Nephron (organoid): ENCODE results near the gene VWF.
"Not testable (repeated sequence)": the region's sequence is repeated elsewhere in the genome, so short reads cannot be mapped to it uniquely, and the experiment has no call there.

Experiments used
- H3K27ac Mint-ChIP-seq, 3 experiments: 2 replicates each; pipeline ENCODE4 v1.8.0; 2020; ENCODE audit warnings: mixed read lengths in 3 of 3, mild to moderate bottlenecking in 2 of 3, moderate library complexity in 1 of 3
- H3K27me3 Mint-ChIP-seq: 2 replicates; pipeline ENCODE4 v1.8.0; 2021; ENCODE audit warnings: low read depth, mild to moderate bottlenecking, moderate library complexity, mixed read lengths
- H3K36me3 Mint-ChIP-seq: 2 replicates; pipeline ENCODE4 v1.8.0; 2020; ENCODE audit warnings: low read depth, mixed read lengths
- H3K4me1 Mint-ChIP-seq: 2 replicates; pipeline ENCODE4 v1.8.0; 2020; ENCODE audit warnings: mixed read lengths
- H3K4me3 Mint-ChIP-seq, 3 experiments: 2 replicates each; pipeline ENCODE4 v1.8.0; 2020; ENCODE audit warnings: mild to moderate bottlenecking in 3 of 3, mixed read lengths in 3 of 3, moderate library complexity in 2 of 3
- H3K9me3 Mint-ChIP-seq: 2 replicates; pipeline ENCODE4 v1.8.0; 2020; ENCODE audit warnings: mixed read lengths
- TF ChIP-seq, protein P1 (sequence below), 3 experiments: fragments of 200-600 bp; sonication (generic); IDR thresholded peaks; one replicate each; pipeline ENCODE4 v1.5.0; 2021; ENCODE audit warnings: antibody characterized with exemption in 3 of 3; ENCODE audit not compliant: unreplicated experiment in 3 of 3

Gene VWF

DNA sequence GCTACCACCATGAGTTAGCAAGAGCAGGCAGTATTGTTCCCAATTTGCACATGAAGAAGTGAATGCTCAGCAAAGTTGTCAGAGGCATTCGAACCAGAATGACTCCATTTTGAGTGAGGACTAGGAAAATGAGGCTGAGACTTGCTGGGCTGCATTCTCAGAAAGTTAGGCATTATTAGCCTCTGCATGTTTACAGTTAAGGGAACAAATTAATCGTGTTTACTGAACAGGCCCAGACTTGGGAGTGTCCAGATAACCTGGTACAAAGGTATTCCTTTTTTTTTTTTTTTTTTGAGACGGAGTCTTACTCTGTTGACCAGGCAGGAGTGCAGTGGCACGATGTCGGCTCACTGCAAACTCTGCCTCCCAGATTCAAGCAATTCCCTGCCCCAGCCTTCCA lies 22.5 kb upstream of the VWF start:
- no peak overlapping the region for H3K4me3 Mint-ChIP-seq
- peaks cover 14% of the 10 kb centered on the region for H3K27me3 Mint-ChIP-seq
- peaks cover 2% of the 10 kb centered on the region for H3K9me3 Mint-ChIP-seq
- H3K4me1 Mint-ChIP-seq = peaks cover 4% of the 10 kb centered on the region
- H3K36me3 Mint-ChIP-seq = no peaks in the 10 kb centered on the region
- TF ChIP-seq, protein P1, sequence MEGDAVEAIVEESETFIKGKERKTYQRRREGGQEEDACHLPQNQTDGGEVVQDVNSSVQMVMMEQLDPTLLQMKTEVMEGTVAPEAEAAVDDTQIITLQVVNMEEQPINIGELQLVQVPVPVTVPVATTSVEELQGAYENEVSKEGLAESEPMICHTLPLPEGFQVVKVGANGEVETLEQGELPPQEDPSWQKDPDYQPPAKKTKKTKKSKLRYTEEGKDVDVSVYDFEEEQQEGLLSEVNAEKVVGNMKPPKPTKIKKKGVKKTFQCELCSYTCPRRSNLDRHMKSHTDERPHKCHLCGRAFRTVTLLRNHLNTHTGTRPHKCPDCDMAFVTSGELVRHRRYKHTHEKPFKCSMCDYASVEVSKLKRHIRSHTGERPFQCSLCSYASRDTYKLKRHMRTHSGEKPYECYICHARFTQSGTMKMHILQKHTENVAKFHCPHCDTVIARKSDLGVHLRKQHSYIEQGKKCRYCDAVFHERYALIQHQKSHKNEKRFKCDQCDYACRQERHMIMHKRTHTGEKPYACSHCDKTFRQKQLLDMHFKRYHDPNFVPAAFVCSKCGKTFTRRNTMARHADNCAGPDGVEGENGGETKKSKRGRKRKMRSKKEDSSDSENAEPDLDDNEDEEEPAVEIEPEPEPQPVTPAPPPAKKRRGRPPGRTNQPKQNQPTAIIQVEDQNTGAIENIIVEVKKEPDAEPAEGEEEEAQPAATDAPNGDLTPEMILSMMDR (IDR thresholded peaks at IDR 0.05; ENCODE audit: unreplicated experiment in 3 of 3) = no peak
- H3K27ac Mint-ChIP-seq = no peak overlapping the region

DNA sequence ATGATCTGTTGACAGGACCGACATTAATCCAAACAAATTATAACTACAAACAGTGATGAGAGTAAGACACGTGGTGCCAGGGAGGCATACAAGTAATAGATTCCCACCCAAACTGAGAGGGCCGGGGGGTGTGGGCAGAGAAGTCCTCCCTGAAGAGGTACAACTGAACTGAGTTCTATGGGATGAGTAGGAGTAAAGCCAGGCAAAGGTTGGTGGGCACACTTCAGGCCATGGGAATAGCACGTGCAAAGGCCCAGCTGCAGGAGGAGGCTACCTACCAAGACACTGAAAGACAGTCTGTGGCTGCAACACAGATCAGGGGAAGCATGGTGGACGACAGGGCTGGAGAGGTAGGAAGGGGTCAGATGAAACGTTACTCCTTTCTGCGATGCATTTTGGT lies 22.0 kb upstream of the VWF start:
- peaks cover 7% of the 10 kb centered on the region for H3K4me1 Mint-ChIP-seq
- peaks cover 14% of the 10 kb centered on the region for H3K27me3 Mint-ChIP-seq
- H3K36me3 Mint-ChIP-seq = no peaks in the 10 kb centered on the region
- peaks cover 2% of the 10 kb centered on the region for H3K9me3 Mint-ChIP-seq
- H3K4me3 Mint-ChIP-seq = no peak overlapping the region
- H3K27ac Mint-ChIP-seq = no peak overlapping the region
- TF ChIP-seq, protein P1 (IDR thresholded peaks at IDR 0.05; ENCODE audit: unreplicated experiment in 3 of 3) = no peak

DNA sequence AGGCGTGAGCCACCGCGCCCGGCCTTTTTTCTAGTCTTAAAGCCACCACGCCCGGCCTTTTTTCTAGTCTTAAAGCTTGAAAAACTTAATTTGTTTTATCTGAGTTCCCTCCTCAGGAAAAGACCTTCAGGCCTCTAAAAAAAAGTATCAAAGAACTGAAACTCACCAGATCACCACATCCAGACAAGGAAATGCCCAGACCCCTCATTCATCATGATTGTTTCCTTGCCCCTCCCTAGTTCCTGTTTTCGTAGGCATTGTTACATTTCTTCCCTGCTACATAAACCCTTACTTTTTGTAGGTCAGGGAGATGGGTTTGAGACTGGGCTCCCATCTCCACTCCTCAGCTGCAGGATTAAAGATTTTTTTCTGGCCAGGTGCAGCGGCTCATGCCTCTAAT lies 21.1 kb upstream of the VWF start:
- no peak overlapping the region for H3K4me3 Mint-ChIP-seq

DNA sequence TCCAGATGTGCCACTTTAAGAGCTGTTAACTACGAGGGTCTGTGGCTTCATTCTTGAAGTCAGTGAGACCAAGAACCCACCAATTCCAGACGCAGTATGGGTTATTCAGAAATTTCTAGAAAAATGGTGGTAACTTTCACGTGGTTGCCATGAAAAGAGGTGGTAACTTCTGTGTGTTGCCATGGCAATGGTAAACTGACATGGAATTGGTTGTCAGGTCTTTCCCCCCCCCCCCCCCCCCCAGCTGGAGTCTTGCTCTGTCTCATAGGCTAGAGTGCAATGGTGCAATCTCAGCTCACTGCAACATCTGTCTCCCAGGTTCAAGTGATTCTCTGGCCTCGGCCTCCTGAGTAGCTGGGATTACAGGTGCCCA lies 18.8 kb upstream of the VWF start:
- TF ChIP-seq, protein P1 (IDR thresholded peaks at IDR 0.05; ENCODE audit: unreplicated experiment in 3 of 3) = no peak
- peaks cover 25% of the 10 kb centered on the region for H3K4me1 Mint-ChIP-seq
- H3K9me3 Mint-ChIP-seq = peaks cover 5% of the 10 kb centered on the region
- H3K27me3 Mint-ChIP-seq = peaks cover 14% of the 10 kb centered on the region
- H3K27ac Mint-ChIP-seq = peak overlapping the region in 1 of 3 experiments; percentile 3
- no peak overlapping the region for H3K4me3 Mint-ChIP-seq
- no peaks in the 10 kb centered on the region for H3K36me3 Mint-ChIP-seq

More for the DNA sequence above, 21.1 kb upstream of the VWF start:
- Mint-ChIP-seq H3K4me1 (peaks cover 16% of the 10 kb centered on the region), H3K36me3 (no peaks in the 10 kb centered on the region), H3K27me3 (peaks cover 14% of the 10 kb centered on the region), H3K9me3 (peaks cover 2% of the 10 kb centered on the region), H3K27ac (peak overlapping the region in 1 of 3 experiments; percentile 35)
- TF ChIP-seq, protein P1 (IDR thresholded peaks at IDR 0.05; ENCODE audit: unreplicated experiment in 3 of 3) = no peak

DNA sequence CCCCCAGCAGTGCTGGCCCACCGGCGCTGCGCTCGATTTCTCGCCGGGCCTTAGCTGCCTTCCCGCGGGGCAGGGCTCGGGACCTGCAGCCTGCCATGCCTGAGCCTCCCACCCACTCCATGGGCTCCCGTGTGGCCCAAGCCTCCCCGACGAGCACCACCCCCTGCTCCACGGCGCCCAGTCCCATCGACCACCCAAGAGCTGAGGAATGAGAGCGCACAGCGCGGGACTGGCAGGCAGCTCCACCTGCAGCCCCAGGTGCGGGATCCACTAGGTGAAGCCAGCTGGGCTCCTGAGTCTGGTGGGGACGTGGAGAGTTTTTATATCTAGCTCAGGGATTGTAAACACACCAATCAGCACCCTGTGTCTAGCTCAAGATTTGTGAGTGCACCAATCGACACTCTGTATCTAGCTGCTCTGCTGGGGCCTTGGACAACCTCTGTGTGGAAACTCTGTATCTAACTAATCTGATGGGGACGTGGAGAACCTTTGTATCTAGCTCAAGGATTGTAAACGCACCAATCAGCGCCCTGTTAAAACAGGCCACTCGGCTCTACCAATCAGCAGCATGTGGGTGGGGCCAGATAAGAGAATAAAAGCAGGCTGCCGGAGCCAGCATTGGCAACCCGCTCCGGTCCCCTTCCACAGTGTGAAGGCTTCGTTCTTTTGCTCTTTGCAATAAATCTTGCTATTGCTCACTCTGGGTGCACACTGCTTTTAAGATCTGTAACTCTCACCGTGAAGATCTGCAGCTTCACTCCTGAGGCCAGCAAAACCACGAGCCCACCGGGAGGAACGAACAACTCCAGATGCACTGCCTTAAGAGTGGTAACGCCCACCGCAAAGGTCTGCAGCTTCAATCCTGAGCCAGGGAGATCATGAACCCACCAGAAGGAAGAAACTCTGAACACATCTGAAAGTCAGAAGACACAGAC lies 18.2 kb upstream of the VWF start:
- H3K27ac Mint-ChIP-seq = peak overlapping the region; percentile 3 to 5 (median 5)
- not testable (repeated sequence) for H3K36me3 Mint-ChIP-seq, H3K9me3 Mint-ChIP-seq, H3K4me3 Mint-ChIP-seq, H3K27me3 Mint-ChIP-seq
- peaks cover 25% of the 10 kb centered on the region for H3K4me1 Mint-ChIP-seq

DNA sequence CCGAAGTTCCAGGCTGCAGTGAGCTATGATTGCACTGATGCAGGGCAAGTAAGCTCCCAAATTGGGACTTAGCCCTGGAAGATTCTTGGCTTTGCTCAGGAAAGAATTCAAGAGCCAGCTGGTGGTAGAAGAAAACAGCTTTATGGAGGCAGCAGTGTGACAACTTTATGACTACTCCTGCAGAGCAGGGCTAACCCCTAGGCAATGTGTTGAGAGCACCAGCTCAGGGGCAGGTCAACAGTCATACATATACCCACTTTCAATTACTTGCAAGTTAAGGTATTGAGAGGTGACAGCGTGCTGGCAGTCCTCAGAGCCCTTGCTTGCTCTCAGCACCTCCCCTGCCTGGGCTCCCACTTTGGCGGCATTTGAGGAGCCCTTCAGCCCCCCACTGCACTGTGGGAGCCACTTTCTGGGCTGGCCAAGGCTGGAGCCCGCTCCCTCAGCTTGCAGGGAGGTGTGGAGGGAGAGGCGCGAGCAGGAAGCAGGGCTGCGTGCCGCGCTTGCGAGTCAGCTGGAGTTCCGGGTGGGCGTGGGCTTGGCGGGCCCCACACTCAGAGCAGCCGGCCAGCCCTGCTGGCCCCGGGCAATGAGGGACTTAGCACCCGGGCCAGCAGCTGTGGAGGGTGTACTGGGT lies 17.4 kb upstream of the VWF start:
- not testable (repeated sequence) for H3K27me3 Mint-ChIP-seq, H3K9me3 Mint-ChIP-seq, H3K4me3 Mint-ChIP-seq

More for the DNA sequence above, 17.4 kb upstream of the VWF start:
- H3K4me1 Mint-ChIP-seq = peaks cover 25% of the 10 kb centered on the region
- not testable (repeated sequence) for H3K36me3 Mint-ChIP-seq
- peak overlapping the region; percentile 70 to 95 (median 84) for H3K27ac Mint-ChIP-seq
